Endothelial cell of umbilical vein (primary cell): Measurements from ENCODE around the gene PNPLA2. TPM values are rescaled to one million over a fixed set of nuclear protein-coding genes. Genes with fewer than 3 reads are reported as not detected.
A peak's percentile ranks its signal among the peaks of the same experiment; 100 is the strongest.

Source experiments
- BruUV-seq: library from RNA; stranded (reverse); fragments of 400-500 nt; replicated peaks from 2 replicates; lab custom pipeline; 2021; lab: Mats Ljungman, UMichigan
- CTCF ChIA-PET: fragments of 300-600, 350-600 bp; sonication (Branson Sonifier 250); formaldehyde crosslinking; loops from one replicate; lab custom pipeline; 2021; ENCODE audit warnings: antibody characterized with exemption, inconsistent platforms; lab: Charles Lee
- POLR2A ChIA-PET: fragments of 300-600, 350-600 bp; sonication (Branson Sonifier 250); formaldehyde crosslinking; loops from one replicate; lab custom pipeline; 2021; ENCODE audit warnings: antibody characterized with exemption, inconsistent platforms; lab: Charles Lee
- DNase-seq: peaks from one replicate; pipeline ENCODE4 v3.0.0-alpha.2; 2011; ENCODE audit warnings: low read depth, low spot score
- FAIRE-seq: peaks from 2 replicates; lab custom pipeline; 2011; peaks lifted over from hg19 to GRCh38; lab: Jason Lieb, UNC
- H2AFZ ChIP-seq: 2 replicates; pipeline ENCODE4 v1.6.0; 2012; ENCODE audit warnings: low read depth, low read length, control low read depth, inconsistent platforms
- H3K27ac ChIP-seq: 2 replicates; pipeline ENCODE4 v1.5.1; 2011; ENCODE audit warnings: low read depth, mild to moderate bottlenecking, control low read depth, low read length, moderate library complexity; ENCODE audit not compliant: insufficient read depth
- H3K27me3 ChIP-seq, 2 experiments: 2 replicates each; pipeline versions ENCODE4 v1.6.0 to v1.6.1; 2011; ENCODE audit warnings: low read length in 2 of 2, mixed read lengths in 1 of 2; ENCODE audit not compliant: control insufficient read depth in 2 of 2, insufficient read depth in 2 of 2
- H3K36me3 ChIP-seq, 2 experiments: 2 replicates in 1 of 2; 3 replicates in 1 of 2; pipeline ENCODE4 v1.5.1; 2011; ENCODE audit warnings: low read length in 2 of 2, mild to moderate bottlenecking in 1 of 2, moderate library complexity in 1 of 2; ENCODE audit not compliant: control insufficient read depth in 2 of 2, insufficient read depth in 2 of 2; ENCODE audit errors: extremely low read depth in 1 of 2
- H3K4me1 ChIP-seq: 3 replicates; pipeline ENCODE4 v1.5.1; 2011; ENCODE audit warnings: mild to moderate bottlenecking, low read length; ENCODE audit not compliant: control insufficient read depth, insufficient read depth; ENCODE audit errors: extremely low read depth
- H3K4me2 ChIP-seq: 2 replicates; pipeline ENCODE4 v1.6.1; 2011; ENCODE audit warnings: low read length, control low read depth, mixed read lengths; ENCODE audit not compliant: insufficient read depth
- H3K4me3 ChIP-seq, 3 experiments: fragments of 200-600 bp in 1 of 3; sonication (generic), shearing (Covaris generic) in 1 of 3; replicated peaks in 1 of 3; 2 replicates each; pipeline ENCODE4 v1.5.1; 2011 to 2016; ENCODE audit warnings: control low read depth in 3 of 3, low read length in 3 of 3, mild to moderate bottlenecking in 2 of 3, inconsistent platforms in 1 of 3, low read depth in 1 of 3, moderate library complexity in 1 of 3; ENCODE audit not compliant: insufficient read depth in 1 of 3
- H3K79me2 ChIP-seq: 2 replicates; pipeline ENCODE4 v1.6.0; 2012; ENCODE audit warnings: low read length, inconsistent platforms; ENCODE audit not compliant: control insufficient read depth, insufficient read depth
- H3K9ac ChIP-seq: replicated peaks from 2 replicates; pipeline ENCODE3; 2011; ENCODE audit warnings: low read length, control low read depth; ENCODE audit not compliant: insufficient read depth; ENCODE audit errors: extremely low read depth
- H3K9me1 ChIP-seq: replicated peaks from 3 replicates; pipeline ENCODE4 v1.6.0; 2011; ENCODE audit warnings: mild to moderate bottlenecking, low read length; ENCODE audit not compliant: control insufficient read depth, insufficient read depth; ENCODE audit errors: extremely low read depth
- H3K9me3 ChIP-seq: replicated peaks from 2 replicates; pipeline ENCODE4 v1.5.1; 2012; ENCODE audit warnings: low read length, inconsistent platforms; ENCODE audit not compliant: control insufficient read depth, insufficient read depth
- H4K20me1 ChIP-seq: replicated peaks from 2 replicates; pipeline ENCODE3; 2011; ENCODE audit warnings: mild to moderate bottlenecking, low read length; ENCODE audit not compliant: control insufficient read depth, insufficient read depth; ENCODE audit errors: extremely low read depth
- CTCF ChIP-seq, 2 donors: IDR thresholded peaks; 1 replicate in 1 of 2; 2 replicates in 1 of 2; pipeline ENCODE4 v1.5.1; 2011; ENCODE audit warnings: low read length in 2 of 2, mild to moderate bottlenecking in 2 of 2, moderate library complexity in 2 of 2, control low read depth in 1 of 2, inconsistent platforms in 1 of 2, low read depth in 1 of 2; ENCODE audit not compliant: insufficient read depth in 1 of 2; ENCODE audit errors: extremely low read depth in 1 of 2
- EZH2 ChIP-seq: IDR thresholded peaks from 2 replicates; pipeline ENCODE4 v1.6.1; 2012; ENCODE audit warnings: borderline replicate concordance, low read depth, mild to moderate bottlenecking, moderate library complexity, low read length, inconsistent platforms; ENCODE audit not compliant: severe bottlenecking
- FOS ChIP-seq: IDR thresholded peaks from 2 replicates; pipeline ENCODE4 v1.6.1; 2011; ENCODE audit warnings: mild to moderate bottlenecking, low read length, moderate library complexity, borderline replicate concordance; ENCODE audit not compliant: insufficient read depth
- GATA2 ChIP-seq: IDR thresholded peaks from 2 replicates; pipeline ENCODE4 v1.7.0; 2011; ENCODE audit warnings: low read depth, mild to moderate bottlenecking, moderate library complexity, mixed read lengths, low read length; ENCODE audit not compliant: insufficient read length, insufficient read depth
- JUN ChIP-seq: IDR thresholded peaks from 2 replicates; pipeline ENCODE4 v1.6.1; 2011; ENCODE audit warnings: borderline replicate concordance, low read depth; ENCODE audit not compliant: insufficient read length, insufficient read depth
- MAX ChIP-seq: IDR thresholded peaks from 2 replicates; pipeline ENCODE4 v1.6.1; 2011; ENCODE audit not compliant: insufficient read depth, insufficient read length
- POLR2A ChIP-seq: IDR thresholded peaks from 2 replicates; pipeline ENCODE4 v1.6.1; 2012; ENCODE audit warnings: low read depth, mild to moderate bottlenecking, control low read depth, low read length
- POLR2AphosphoS5 ChIP-seq: IDR thresholded peaks from 2 replicates; pipeline ENCODE4 v1.6.1; 2012; ENCODE audit warnings: low read depth, mild to moderate bottlenecking, control low read depth, low read length, moderate library complexity; ENCODE audit not compliant: insufficient read depth
- dilution Hi-C: fragments of 300-500 bp; cut with MboI; formaldehyde crosslinking; loops from one replicate; pipeline ENCODE4 v1.15.0; 2019; ENCODE audit warnings: low sequenced_read_pairs; ENCODE audit not compliant: extremely low pct_ligation_motif_present
- intact Hi-C: fragments of 100-400 bp; cut with micrococcal nuclease; formaldehyde crosslinking; loops from one replicate; pipeline ENCODE4 v1.10.0; 2022
- polyA plus RNA-seq, 4 experiments: library from polyadenylated mRNA; depleted of rRNA in 3 of 4; stranded (reverse) in 3 of 4; unstranded in 1 of 4; fragments of >200 nt; gene quantifications; 2 replicates each; pipeline versions ENCODE4 v1.2.1 to v1.2.3, GENCODE V29; 2011 to 2012; ENCODE audit warnings: missing spikeins in 1 of 4
- total RNA-seq: library from RNA; stranded (reverse); gene quantifications from 2 replicates; pipeline ENCODE4 v1.2.3, GENCODE V29; 2021

Gene PNPLA2
- total and polyA plus RNA-seq, 2 donors (not counting 3 experiments of a cell fraction or from before 2014, with no cell fraction given) = 73.1 to 75.6 TPM

- Histone ChIP-seq H2AFZ (peak overlapping the region; percentile 59), H3K4me1 (peaks cover 48% of the 10 kb centered on the region), H3K4me2 (peak overlapping the region; percentile 58), H3K9me1 (no peaks in the 10 kb centered on the region), H4K20me1 (no peaks in the 10 kb centered on the region), H3K4me3 (peak overlapping the region in 2 of 3 experiments; percentile 7 to 34), H3K9me3 (no peaks in the 10 kb centered on the region), H3K79me2 (peaks cover 11% of the 10 kb centered on the region), H3K9ac (peak overlapping the region; percentile 1), H3K27ac (peak overlapping the region; percentile 35), H3K27me3 (no peaks in the 10 kb centered on the region), H3K36me3 (peaks cover 2 to 5% of the 10 kb centered on the region in 2 experiments)
- no TSS peak for BruUV-seq
- CTCF ChIA-PET = interaction anchor here (1.1 to 2.7 kb wide), 6 partner anchors 11 to 222 kb away, joined by 3 to 10 read pairs (median 6); partner anchors contain the start of genes PIDD1, PNPLA2 and TSPAN4
- DNase-seq (peak; percentile 92), FAIRE-seq (peak; percentile 92)
- dilution Hi-C loops (no loop called here), intact Hi-C loops (loop anchor here (1.0 kb wide), 1 partner anchor 10 kb away; no protein-coding TSS in a partner anchor)
- TF ChIP-seq FOS (no peak), EZH2 (no peak), POLR2A (no peak), POLR2AphosphoS5 (no peak), GATA2 (no peak), MAX (no peak), JUN (no peak), CTCF (IDR thresholded peaks at IDR 0.05; ENCODE audit: extremely low read depth in 1 of 2, insufficient read depth in 1 of 2, low read depth in 1 of 2, low read length in 2 of 2) (no peak)
- POLR2A ChIA-PET = interaction anchor here (1.1 to 3.6 kb wide), 6 partner anchors 9 to 20 kb away, joined by 3 to 28 read pairs (median 11); partner anchors contain the start of genes PNPLA2, POLR2L, RPLP2 and TSPAN4
These were observed 10.6 kb downstream of the PNPLA2 start for GRCh38 chr11:829176-829846.
